ENCODE results near the gene KMT2B.

KMT2B gene

GRCh38 chr19:35783469-35784434 lies 65.9 kb downstream of the KMT2B start:
- no peak for DNase-seq

- no peak for DNase-seq
Measured at GRCh38 chr19:35784503-35785338, 66.9 kb downstream of the KMT2B start.

GRCh38 chr19:35785339-35785627 lies 67.5 kb downstream of the KMT2B start:
- no peak for DNase-seq

- no peak for DNase-seq
Measured at GRCh38 chr19:35786299-35787160, 68.7 kb downstream of the KMT2B start.

GRCh38 chr19:35787227-35787799 lies 69.5 kb downstream of the KMT2B start:
- DNase-seq: no peak

Data from activated CD4-positive, alpha-beta T cell treated with anti-CD3 and anti-CD28 coated beads, Interleukin-2, amount 50 U/mL, for 48 hours (primary cell).